ENCODE data around the gene ARMC7.
A peak's percentile ranks its signal among the peaks of the same experiment; 100 is the strongest.
"Not testable (repeated sequence)": the region's sequence is repeated elsewhere in the genome, so short reads cannot be mapped to it uniquely, and the experiment has no call there.

The ARMC7 gene

DNA sequence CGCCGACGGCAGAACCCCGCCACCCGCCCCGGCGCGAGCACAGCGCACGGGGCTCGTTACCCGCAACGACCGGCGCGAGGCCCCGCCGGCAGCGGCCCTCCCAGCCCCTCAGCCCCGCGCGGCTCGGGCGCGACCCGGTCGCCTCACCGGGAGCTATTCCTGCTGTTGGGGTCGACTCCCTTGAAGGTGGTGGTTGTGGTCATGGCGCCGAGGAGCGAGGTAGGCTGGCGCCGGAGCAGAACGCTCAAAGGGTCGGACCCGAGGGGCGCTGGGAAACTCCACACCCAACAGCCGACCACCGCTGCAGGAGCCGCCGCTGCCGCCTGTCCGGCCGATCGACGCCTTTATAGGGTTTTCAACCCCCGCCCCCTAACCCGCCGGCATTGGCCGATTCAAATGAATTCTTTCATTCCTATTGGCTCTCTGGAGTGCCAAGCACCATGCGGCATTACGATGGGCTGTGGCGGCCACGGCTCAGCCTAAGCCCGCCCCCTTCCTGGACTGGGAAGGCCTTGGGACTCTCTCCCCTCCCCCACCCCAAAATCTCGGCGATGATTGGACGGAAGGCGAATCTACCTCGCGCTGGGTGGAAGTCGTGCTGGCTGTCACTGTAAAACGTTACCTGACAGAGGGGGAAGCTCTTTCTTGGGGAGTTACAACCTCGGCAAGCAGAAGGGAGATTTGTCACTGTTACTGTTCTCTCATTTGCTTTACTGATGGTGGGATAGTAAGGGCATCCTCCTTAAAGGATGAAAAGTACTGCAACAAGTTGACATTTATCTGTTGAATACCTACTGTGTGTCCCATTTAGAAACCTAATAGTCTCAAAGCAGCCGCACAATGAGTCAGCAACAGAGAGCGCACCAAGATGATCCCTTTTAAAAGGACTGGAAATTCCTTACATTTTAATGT, 44.7 kb downstream of the ARMC7 start, which contains the start of gene JPT1:
TSS of gene JPT1 (minus strand) at position 318 of the 912 bp plus-strand sequence. CDS start at position 203, 115 bp downstream.
- peak; percentile 99 for DNase-seq

DNA sequence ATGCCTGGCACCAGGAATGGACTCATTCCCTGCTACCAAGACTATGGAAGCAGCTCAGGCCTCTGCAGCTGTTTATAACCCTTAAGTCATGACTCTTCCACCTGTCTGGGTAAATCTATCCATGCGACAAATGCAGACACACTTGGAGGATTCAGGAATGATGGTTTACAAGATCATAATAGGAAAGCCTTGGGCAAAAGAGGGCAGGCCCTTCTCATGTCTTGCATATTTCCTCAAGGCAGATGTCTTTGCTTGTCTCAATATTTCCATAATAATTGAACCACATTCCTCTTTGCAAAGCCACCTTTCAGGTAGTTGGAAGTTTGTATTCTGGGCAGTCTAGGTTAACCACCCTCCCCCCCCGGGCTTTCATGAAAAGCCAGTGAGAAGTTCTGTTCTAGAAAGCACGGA, 45.4 kb downstream of the ARMC7 start:
- no peak for DNase-seq

GRCh38 chr17:75158480-75158879, 48.7 kb downstream of the ARMC7 start:
- DNase-seq: not testable (repeated sequence)

DNA sequence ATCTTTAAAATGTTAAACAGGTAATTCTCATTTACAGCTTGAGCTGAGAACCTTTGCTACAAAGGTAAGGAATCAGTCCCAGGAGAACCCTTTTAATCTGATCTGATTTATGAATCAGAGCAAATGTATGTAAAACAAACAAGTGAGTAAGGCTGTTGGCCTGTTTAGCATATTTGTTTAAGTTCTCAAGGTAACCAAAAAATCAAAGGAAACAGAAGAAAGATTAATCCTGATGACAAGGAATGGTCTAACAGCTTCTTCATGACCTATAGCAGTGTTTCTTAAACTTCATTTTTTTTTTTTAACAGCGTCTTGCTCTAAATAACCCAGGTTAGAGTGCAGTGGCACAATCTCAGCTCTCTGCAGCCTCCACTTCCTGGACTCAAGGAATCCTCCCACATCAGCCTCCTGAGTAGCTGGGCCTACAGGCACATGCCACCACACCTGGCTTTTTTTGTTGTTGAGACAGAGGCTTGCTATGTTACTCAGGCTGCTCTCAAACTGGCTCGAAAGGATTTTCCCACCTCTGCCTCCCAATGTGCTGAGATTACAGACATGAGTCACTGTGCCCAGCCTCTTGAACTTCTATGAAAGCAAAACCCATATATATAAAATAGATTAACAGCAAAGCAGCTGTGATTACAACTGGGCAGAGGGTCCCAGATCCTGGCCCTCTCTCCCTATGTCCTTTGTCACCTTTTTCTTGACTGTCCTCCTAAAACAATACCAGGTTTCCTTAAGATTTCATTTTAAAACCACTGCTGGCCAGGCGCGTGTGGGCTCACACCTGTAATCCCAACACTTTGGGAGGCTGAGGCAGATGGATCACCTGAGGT, 49.6 kb downstream of the ARMC7 start:
- DNase-seq: no peak

DNA sequence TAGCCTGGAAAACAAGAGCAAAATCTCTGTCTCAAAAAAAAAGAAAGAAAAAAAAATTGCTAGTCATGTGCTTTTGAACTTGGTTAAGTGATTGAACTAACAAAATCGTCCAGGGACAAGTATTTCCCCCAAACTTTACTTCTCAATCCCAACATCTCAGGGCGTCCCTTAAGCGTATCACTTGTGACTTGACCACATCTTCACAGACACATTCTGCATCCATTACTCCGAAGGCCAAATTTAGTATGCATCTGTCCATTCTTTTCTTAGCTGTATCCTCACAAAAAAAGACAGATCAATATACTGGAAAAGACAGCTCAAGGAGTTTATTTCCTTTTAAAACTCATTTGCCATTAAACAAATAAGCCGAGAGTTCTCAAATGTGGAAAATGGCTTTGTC, 50.4 kb downstream of the ARMC7 start:
- DNase-seq: no peak

- DNase-seq: no peak
These were observed 53.3 kb downstream of the ARMC7 start for GRCh38 chr17:75163074-75163473.

GRCh38 chr17:75164606-75165005, 54.8 kb downstream of the ARMC7 start:
- not testable (repeated sequence) for DNase-seq

GRCh38 chr17:75168998-75169397, 59.2 kb downstream of the ARMC7 start:
- no peak for DNase-seq

DNA sequence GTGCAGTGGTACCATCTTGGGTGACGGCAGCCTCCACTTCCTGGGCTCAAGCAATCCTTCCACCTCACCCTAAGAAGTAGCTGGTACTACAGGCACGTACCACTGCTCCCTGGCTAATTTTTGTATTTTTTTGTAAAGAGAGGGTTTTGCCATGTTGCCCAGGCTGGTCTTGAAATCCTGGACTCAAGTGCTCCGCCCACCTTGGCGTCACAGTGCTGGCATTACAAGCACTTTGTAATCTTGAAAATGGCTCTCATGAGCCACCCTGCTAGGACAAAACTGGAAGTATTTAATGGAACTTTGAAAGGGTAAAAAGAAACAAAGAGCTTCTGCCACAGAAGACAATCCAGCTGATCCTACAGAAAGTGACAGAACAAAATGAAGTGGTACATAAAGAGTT, 63.8 kb downstream of the ARMC7 start:
- no peak for DNase-seq

DNA sequence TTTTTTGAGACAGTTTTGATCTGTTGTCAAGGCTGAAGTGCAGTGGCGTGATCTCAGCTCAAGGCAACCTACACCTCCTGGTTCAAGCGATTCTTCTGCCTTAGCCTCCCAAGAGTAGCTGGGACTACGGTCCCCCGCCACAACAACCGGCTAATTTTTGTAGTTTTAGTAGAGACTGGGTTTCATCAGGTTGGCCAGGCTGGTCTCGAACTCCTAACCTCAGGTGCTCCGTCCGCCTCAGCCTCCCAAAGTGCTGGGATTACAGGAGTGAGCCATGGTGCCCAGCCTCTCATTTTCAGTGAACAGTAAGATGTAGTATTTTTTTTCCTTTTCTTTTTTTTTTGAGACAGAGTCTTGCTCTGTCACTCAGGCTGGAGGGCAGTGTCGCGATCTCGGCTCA, 65.2 kb downstream of the ARMC7 start:
- DNase-seq: no peak

DNA sequence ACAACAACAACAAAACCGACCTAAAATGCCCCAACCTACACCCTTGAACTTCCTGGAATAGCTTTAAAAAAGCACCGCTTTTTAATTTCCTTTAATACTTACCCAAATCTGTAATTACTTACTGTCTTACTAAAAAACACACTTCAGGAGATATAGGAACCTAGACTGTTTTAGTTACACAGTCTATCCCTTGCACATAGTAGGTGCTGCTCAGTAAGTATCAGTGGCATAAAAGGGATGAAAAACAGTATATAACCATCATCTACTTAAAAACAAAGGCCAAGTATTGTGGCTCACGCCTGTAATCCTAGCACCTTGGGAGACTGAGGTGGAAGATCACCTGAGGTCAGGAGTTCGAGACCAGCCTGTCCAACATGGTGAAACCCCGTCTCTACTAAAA, 66.9 kb downstream of the ARMC7 start:
- DNase-seq: no peak

- no peak for DNase-seq
These were observed 68.7 kb downstream of the ARMC7 start for GRCh38 chr17:75178453-75178852.
